Measurements from ENCODE around the gene ZNF296. TPM values are rescaled to one million over a fixed set of nuclear protein-coding genes. Genes with fewer than 3 reads are reported as not detected.
A peak's percentile ranks its signal among the peaks of the same experiment; 100 is the strongest.

Gene ZNF296
- total RNA-seq, 4 donors from 2014 or later, result 0.31 to 1.7 (median 1.1) TPM

DNA sequence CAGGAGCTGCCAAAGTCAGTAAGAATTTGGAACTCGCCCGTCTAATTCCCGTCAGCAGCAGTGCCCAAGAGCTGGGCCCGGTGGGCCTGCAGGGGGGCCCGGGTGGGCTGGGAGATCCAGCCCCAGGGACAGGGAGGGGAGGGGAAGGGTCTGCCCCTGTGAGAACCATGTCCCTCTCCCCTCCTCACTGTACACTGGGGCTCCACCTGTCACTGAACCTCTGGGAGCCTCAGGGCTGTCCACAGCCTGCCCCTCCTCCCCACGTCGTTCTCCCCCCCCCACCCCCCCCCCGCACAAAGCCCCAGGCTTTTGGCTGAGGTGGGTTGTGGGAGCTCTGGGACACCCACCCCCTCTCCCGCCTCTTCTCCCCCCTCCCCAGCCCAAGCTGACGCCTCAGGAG lies 8.2 kb downstream of the ZNF296 start:
- no peak for DNase-seq (ENCODE audit: low spot score)
- ATAC-seq (ENCODE audit: low FRiP score), result no peak
- TF ChIP-seq, protein P1, sequence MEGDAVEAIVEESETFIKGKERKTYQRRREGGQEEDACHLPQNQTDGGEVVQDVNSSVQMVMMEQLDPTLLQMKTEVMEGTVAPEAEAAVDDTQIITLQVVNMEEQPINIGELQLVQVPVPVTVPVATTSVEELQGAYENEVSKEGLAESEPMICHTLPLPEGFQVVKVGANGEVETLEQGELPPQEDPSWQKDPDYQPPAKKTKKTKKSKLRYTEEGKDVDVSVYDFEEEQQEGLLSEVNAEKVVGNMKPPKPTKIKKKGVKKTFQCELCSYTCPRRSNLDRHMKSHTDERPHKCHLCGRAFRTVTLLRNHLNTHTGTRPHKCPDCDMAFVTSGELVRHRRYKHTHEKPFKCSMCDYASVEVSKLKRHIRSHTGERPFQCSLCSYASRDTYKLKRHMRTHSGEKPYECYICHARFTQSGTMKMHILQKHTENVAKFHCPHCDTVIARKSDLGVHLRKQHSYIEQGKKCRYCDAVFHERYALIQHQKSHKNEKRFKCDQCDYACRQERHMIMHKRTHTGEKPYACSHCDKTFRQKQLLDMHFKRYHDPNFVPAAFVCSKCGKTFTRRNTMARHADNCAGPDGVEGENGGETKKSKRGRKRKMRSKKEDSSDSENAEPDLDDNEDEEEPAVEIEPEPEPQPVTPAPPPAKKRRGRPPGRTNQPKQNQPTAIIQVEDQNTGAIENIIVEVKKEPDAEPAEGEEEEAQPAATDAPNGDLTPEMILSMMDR (IDR thresholded peaks at IDR 0.05), result no peak

- TF ChIP-seq, protein P1 (IDR thresholded peaks at IDR 0.05), result no peak
- ATAC-seq (ENCODE audit: low FRiP score), result no peak
- no peak for DNase-seq (ENCODE audit: low spot score)
These were observed 9.2 kb downstream of the ZNF296 start for GRCh38 chr19:45066921-45067661.

DNA sequence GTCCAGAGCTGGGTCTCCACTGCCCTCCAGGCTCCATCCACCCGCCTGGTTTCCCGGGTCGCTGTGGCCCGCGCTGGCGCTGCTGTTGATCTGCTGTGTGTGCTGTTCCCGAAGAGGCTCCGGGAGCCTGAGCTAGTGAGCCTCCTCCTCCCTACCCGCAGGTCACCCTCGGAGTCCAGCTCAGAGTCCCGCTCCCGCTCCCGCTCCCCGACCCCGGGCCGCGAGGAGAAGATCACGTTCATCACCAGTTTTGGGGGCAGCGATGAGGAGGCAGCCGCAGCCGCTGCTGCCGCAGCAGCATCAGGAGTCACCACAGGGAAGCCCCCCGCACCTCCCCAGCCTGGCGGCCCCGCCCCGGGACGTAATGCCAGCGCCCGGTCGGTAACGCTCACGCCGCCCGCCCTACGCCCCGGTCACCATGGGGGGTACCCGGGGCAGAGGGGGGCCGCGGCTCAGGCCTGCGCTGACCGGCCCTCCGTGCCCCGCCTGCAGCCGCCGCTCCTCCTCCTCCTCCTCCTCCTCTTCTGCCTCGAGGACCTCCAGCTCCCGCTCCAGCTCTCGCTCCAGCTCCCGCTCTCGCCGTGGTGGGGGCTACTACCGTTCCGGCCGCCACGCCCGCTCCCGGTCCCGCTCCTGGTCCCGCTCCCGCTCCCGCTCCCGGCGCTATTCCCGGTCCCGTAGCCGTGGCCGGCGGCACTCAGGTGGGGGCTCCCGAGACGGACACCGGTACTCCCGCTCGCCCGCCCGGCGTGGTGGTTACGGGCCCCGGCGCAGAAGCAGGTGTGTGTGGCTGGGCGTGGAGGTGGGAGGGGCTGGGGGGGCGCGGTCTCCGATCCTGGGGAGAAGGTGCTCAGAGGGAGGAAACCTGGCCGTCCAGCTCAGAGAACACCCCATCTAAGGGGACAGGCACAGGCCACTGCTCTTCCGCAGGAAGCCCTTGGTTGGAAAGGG lies 12.2 kb downstream of the ZNF296 start:
- DNase-seq (ENCODE audit: low spot score) (no peak), ATAC-seq (ENCODE audit: low FRiP score) (no peak)
- TF ChIP-seq, protein P1 (IDR thresholded peaks at IDR 0.05), result no peak

DNA sequence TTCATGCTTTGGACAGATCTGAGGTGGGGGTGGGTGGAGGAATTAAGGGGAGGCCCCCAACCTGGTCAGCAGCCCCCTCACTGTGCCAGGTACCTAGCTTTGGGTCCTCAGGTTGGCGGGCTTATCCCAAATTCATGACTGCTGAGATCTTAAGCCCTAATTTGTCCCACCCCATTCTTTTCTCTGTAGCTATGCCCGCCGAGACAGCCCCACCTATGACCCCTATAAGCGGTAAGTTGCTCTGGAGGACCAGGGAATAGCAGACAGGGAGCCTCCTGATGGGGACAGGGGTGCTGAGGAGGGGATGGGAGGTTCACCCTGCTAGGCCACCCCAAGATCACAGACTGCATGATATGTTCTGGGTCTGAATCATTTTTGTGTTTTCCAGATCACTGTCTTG lies 14.3 kb downstream of the ZNF296 start:
- TF ChIP-seq, protein P1 (IDR thresholded peaks at IDR 0.05), result no peak
- no peak for ATAC-seq (ENCODE audit: low FRiP score)
- no peak for DNase-seq (ENCODE audit: low spot score)

GRCh38 chr19:45059258-45059965 lies 16.9 kb downstream of the ZNF296 start:
- TF ChIP-seq, protein P1 (IDR thresholded peaks at IDR 0.05), result peak in 1 of 3 donors; percentile 20
- no peak for ATAC-seq (ENCODE audit: low FRiP score)
- peak; percentile 89 for DNase-seq (ENCODE audit: low spot score)

DNA sequence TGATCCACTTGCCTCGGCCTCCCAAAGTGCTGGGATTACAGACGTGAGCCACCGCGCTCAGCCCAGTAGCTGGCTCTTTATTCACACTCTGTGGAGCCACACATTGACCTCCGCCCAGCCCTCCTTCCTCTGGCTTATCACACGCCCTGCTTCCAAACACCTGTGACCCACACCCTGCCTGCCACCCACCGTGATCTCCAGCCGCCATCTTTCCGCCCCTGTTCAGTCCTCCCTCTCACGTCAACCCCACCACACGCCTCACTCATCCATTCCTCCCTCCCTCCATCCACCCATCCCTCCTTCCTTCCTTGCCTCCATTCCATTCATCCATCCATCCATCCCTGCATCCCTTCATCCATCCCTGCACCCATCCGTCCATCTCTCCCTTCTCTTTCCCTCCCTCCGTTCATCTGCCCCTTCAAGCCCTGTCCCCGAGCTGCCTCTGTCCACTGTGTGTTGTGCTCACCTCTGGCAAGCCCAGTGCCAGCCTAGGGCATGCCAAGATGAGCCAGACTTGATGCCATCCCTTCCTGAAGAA lies 17.6 kb downstream of the ZNF296 start:
- ATAC-seq (ENCODE audit: low FRiP score) (no peak), DNase-seq (ENCODE audit: low spot score) (no peak)
- TF ChIP-seq, protein P1 (IDR thresholded peaks at IDR 0.05), result no peak

Measured in omental fat pad (tissue), 4 donors.